K562 (cell line): ENCODE measurements around the gene PTCRA. TPM values are rescaled to one million over a fixed set of nuclear protein-coding genes. Genes with fewer than 3 reads are reported as not detected.

ENCODE experiments used
- CHD7 ChIP-seq: fragments of 200-600 bp; sonication (generic); IDR thresholded peaks from one replicate; pipeline ENCODE4 v1.6.1; 2012; ENCODE audit warnings: mild to moderate bottlenecking, low read depth, low read length, inconsistent platforms
- EZH2 ChIP-seq: IDR thresholded peaks from 2 replicates; pipeline ENCODE4 v1.6.1; 2012; ENCODE audit warnings: low read depth, mild to moderate bottlenecking, inconsistent platforms, low read length, borderline replicate concordance
- MAFG ChIP-seq: fragments of 450-650 bp; conservative IDR thresholded peaks from 2 replicates; pipeline ENCODE4 v1.6.1; 2016; ENCODE audit warnings: missing genetic modification characterization, missing compliant biosample characterization
- NR0B1 ChIP-seq: fragments of 450-650 bp; IDR thresholded peaks from one replicate; pipeline ENCODE4 v1.6.1; 2018; ENCODE audit warnings: mild to moderate bottlenecking, moderate library complexity; ENCODE audit not compliant: partially characterized antibody
- POU5F1 ChIP-seq: fragments of 150-350 bp; IDR thresholded peaks from 2 replicates; pipeline ENCODE4 v1.6.1; 2014; ENCODE audit warnings: borderline replicate concordance, low read length, low read depth, mild to moderate bottlenecking; ENCODE audit not compliant: partially characterized antibody
- ZBTB5 ChIP-seq: fragments of 450-650 bp; IDR thresholded peaks from 2 replicates; pipeline ENCODE4 v1.6.1; 2017; ENCODE audit warnings: antibody characterized with exemption
- polyA plus RNA-seq, 8 experiments: library from polyadenylated mRNA; depleted of rRNA in 4 of 8; stranded (reverse) in 5 of 8; unstranded in 3 of 8; fragments of >200 nt; fragmentation: Nextera tagmentation in 2 of 8; fragmentation: Illumina TruSeq in 1 of 8; extraction: Ambion mirVana in 2 of 8; extraction: Trizol in 1 of 8; gene quantifications; 2 replicates each; pipeline versions ENCODE4 v1.2.1 to v1.2.3, GENCODE V29; 2011 to 2014; ENCODE audit warnings: inconsistent platforms in 1 of 8, missing spikeins in 1 of 8
- total RNA-seq, 7 experiments: library from RNA; depleted of rRNA in 6 of 7; stranded (reverse); fragments of >200 nt in 6 of 7; fragmentation: Illumina TruSeq in 2 of 7; extraction: Trizol in 2 of 7; gene quantifications; 2 replicates each; pipeline versions ENCODE4 v1.2.1 to v1.2.3, GENCODE V29; 2011 to 2021; ENCODE audit warnings: low replicate concordance in 1 of 7

PTCRA gene
- total and polyA plus RNA-seq, 9 of the 15 experiments (the other 6 are each of a cell fraction or from before 2014, with no cell fraction given), result 0.21 TPM; not detected in 8

GRCh38 chr6:42928986-42929820 is 13.3 kb downstream of the PTCRA start, which contains the start of gene CNPY3 (continued):
- TF ChIP-seq NR0B1, result no peak
- TF ChIP-seq EZH2, result no peak
- no peak for TF ChIP-seq POU5F1
- TF ChIP-seq CHD7, result no peak
- no peak; the same call in 1 of the 2 replicates for TF ChIP-seq ZBTB5
- TF ChIP-seq MAFG (tag), result no peak
